Epidermal melanocyte (primary cell): Measurements from ENCODE around the gene CLHC1.
A peak's percentile ranks its signal among the peaks of the same experiment; 100 is the strongest.
"Not testable (repeated sequence)": the region's sequence is repeated elsewhere in the genome, so short reads cannot be mapped to it uniquely, and the experiment has no call there.

Source experiments
- DNase-seq: peaks from one replicate; pipeline ENCODE4 v3.0.0; 2011; ENCODE audit warnings: low spot score; ENCODE audit not compliant: insufficient read length

CLHC1 gene

GRCh38 chr2:55136138-55136541 is 96.0 kb downstream of the CLHC1 start:
- DNase-seq: no peak

- no peak for DNase-seq
Measured at GRCh38 chr2:55135491-55135890, 96.6 kb downstream of the CLHC1 start.

GRCh38 chr2:55134316-55134706 is 97.8 kb downstream of the CLHC1 start:
- DNase-seq: no peak

- DNase-seq: peak; percentile 37
Measured at GRCh38 chr2:55133467-55134315, 98.4 kb downstream of the CLHC1 start.

GRCh38 chr2:55130849-55131248 is 101.2 kb downstream of the CLHC1 start:
- DNase-seq: no peak

- not testable (repeated sequence) for DNase-seq
Measured at GRCh38 chr2:55126643-55127042, 105.5 kb downstream of the CLHC1 start.
